GM19438 (cell line): ENCODE measurements around the gene CES2.
"Not testable (repeated sequence)": the region's sequence is repeated elsewhere in the genome, so short reads cannot be mapped to it uniquely, and the experiment has no call there.

Experiments
- ATAC-seq: cut with Tn5 transposase; IDR thresholded peaks from one replicate; pipeline ENCODE4 v1.9.1; 2021; ENCODE audit warnings: low read depth; ENCODE audit not compliant: unreplicated experiment

Gene CES2

GRCh38 chr16:66933776-66934137, 1.6 kb upstream of the CES2 start:
- ATAC-seq: no peak

GRCh38 chr16:66934138-66934838, 1.0 kb upstream of the CES2 start, which contains the start of gene CIAO2B:
Gene CIAO2B, minus strand, starts transcription at chr16:66934402. Its CDS starts 38 bp downstream, at chr16:66934364.
- ATAC-seq: peak; percentile 69

- peak; percentile 42 for ATAC-seq
These were observed 440 bp upstream of the CES2 start for GRCh38 chr16:66934839-66935313.

GRCh38 chr16:66936462-66936861, 1.1 kb downstream of the CES2 start:
- no peak for ATAC-seq

- ATAC-seq: no peak
These were observed 1.7 kb downstream of the CES2 start for GRCh38 chr16:66936889-66937554.

GRCh38 chr16:66937725-66938337, 2.5 kb downstream of the CES2 start:
- no peak for ATAC-seq

- ATAC-seq: no peak
These were observed 4.0 kb downstream of the CES2 start for GRCh38 chr16:66939366-66939765.

GRCh38 chr16:66940236-66940635, 4.9 kb downstream of the CES2 start:
- ATAC-seq: no peak

- no peak for ATAC-seq
These were observed 7.7 kb downstream of the CES2 start for GRCh38 chr16:66942981-66943380.

- ATAC-seq: no peak
These were observed 8.2 kb downstream of the CES2 start for GRCh38 chr16:66943426-66944053.

- no peak for ATAC-seq
These were observed 8.7 kb downstream of the CES2 start for GRCh38 chr16:66944054-66944441.

GRCh38 chr16:66944971-66945370, 9.7 kb downstream of the CES2 start:
- ATAC-seq: not testable (repeated sequence)

GRCh38 chr16:66945939-66946338, 10.6 kb downstream of the CES2 start:
- ATAC-seq: no peak

GRCh38 chr16:66946541-66946940, 11.2 kb downstream of the CES2 start:
- ATAC-seq: no peak

GRCh38 chr16:66946974-66947301, 11.6 kb downstream of the CES2 start:
- ATAC-seq: no peak

GRCh38 chr16:66947302-66948065, 12.2 kb downstream of the CES2 start:
- ATAC-seq: peak; percentile 63

GRCh38 chr16:66948134-66948836, 13.0 kb downstream of the CES2 start:
- no peak for ATAC-seq

GRCh38 chr16:66948837-66949225, 13.5 kb downstream of the CES2 start:
- ATAC-seq: no peak

- ATAC-seq: no peak
These were observed 14.2 kb downstream of the CES2 start for GRCh38 chr16:66949472-66949871.

- ATAC-seq: no peak
These were observed 15.1 kb downstream of the CES2 start for GRCh38 chr16:66950437-66950836.
